Measurements from ENCODE around the gene NR6A1.

NR6A1 gene

DNA sequence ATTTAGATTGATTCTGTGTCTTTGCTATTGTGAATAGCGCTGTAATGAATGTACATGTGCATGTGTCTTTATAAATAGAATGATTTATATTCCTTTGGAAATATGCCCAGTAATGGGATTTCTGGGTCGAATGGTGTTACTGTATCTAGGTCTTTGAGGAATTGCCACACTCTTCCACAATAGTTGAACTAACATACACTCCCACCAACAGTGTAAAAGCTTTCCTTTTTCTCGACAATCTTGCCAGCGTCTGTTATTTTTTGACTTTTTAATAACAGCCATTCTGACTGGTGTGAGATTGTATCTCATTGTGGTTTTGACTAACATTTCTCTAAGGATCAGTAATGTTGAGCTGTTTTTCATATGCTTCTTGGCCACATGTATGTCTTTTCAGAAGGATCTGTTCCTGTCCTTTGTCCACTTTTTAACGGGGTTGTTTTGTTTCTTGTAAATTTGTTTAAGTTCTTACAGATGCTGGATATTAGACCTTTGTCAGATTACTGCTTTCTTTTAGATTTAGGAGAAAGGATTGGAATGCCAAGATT lies 139.0 kb downstream of the NR6A1 start:
- H3K79me2 ChIP-seq (ENCODE audit: insufficient read depth, low read length): no peaks in the 10 kb centered on the region
- no peaks in the 10 kb centered on the region for H3K36me3 ChIP-seq (ENCODE audit: insufficient read depth, low read length)
- no peaks in the 10 kb centered on the region for H3F3A ChIP-seq (ENCODE audit: low read depth)
- H3K27me3 ChIP-seq (ENCODE audit: insufficient read depth, low read length, poor library complexity, severe bottlenecking): no peaks in the 10 kb centered on the region
- no peaks in the 10 kb centered on the region for H3K9me2 ChIP-seq (replicated peaks; ENCODE audit: low read depth, low read length)
- H3K9ac ChIP-seq (ENCODE audit: low read depth, low read length, poor library complexity, severe bottlenecking): peak overlapping the region; percentile 53
- no peaks in the 10 kb centered on the region for H3K9me3 ChIP-seq (ENCODE audit: insufficient read depth, low read depth, low read length)
- peak overlapping the region; percentile 44 for H3K4me3 ChIP-seq (ENCODE audit: low read length, poor library complexity, severe bottlenecking)
- peak overlapping the region; percentile 69 for H2AFZ ChIP-seq (ENCODE audit: low read length)
- H4K20me1 ChIP-seq (ENCODE audit: insufficient read depth, low read length, poor library complexity, severe bottlenecking): no peaks in the 10 kb centered on the region
- TF ChIP-seq, protein P1, sequence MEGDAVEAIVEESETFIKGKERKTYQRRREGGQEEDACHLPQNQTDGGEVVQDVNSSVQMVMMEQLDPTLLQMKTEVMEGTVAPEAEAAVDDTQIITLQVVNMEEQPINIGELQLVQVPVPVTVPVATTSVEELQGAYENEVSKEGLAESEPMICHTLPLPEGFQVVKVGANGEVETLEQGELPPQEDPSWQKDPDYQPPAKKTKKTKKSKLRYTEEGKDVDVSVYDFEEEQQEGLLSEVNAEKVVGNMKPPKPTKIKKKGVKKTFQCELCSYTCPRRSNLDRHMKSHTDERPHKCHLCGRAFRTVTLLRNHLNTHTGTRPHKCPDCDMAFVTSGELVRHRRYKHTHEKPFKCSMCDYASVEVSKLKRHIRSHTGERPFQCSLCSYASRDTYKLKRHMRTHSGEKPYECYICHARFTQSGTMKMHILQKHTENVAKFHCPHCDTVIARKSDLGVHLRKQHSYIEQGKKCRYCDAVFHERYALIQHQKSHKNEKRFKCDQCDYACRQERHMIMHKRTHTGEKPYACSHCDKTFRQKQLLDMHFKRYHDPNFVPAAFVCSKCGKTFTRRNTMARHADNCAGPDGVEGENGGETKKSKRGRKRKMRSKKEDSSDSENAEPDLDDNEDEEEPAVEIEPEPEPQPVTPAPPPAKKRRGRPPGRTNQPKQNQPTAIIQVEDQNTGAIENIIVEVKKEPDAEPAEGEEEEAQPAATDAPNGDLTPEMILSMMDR (conservative IDR thresholded peaks at IDR 0.05; ENCODE audit: low read length): no peak
- TF ChIP-seq EZH2phosphoT487 (IDR thresholded peaks at IDR 0.05; ENCODE audit: borderline replicate concordance): no peak
- peak overlapping the region; percentile 65 for H3K4me2 ChIP-seq (ENCODE audit: low read depth, low read length, poor library complexity, severe bottlenecking)
- peaks cover 30% of the 10 kb centered on the region for H3K4me1 ChIP-seq (ENCODE audit: insufficient read depth, low read length, poor library complexity, severe bottlenecking)

GRCh38 chr9:124631326-124631725 lies 139.8 kb downstream of the NR6A1 start:
- Histone ChIP-seq H3K9ac (ENCODE audit: low read depth, low read length, poor library complexity, severe bottlenecking) (no peak overlapping the region), H3K4me2 (ENCODE audit: low read depth, low read length, poor library complexity, severe bottlenecking) (peak overlapping the region; percentile 65), H3K4me1 (ENCODE audit: insufficient read depth, low read length, poor library complexity, severe bottlenecking) (peaks cover 30% of the 10 kb centered on the region), H3K36me3 (ENCODE audit: insufficient read depth, low read length) (no peaks in the 10 kb centered on the region), H3F3A (ENCODE audit: low read depth) (no peaks in the 10 kb centered on the region), H2AFZ (ENCODE audit: low read length) (peak overlapping the region; percentile 69; the same call in 1 of the 2 replicates), H3K9me3 (ENCODE audit: insufficient read depth, low read depth, low read length) (no peaks in the 10 kb centered on the region), H3K9me2 (replicated peaks; ENCODE audit: low read depth, low read length) (no peaks in the 10 kb centered on the region), H3K4me3 (ENCODE audit: low read length, poor library complexity, severe bottlenecking) (no peak overlapping the region), H3K79me2 (ENCODE audit: insufficient read depth, low read length) (no peaks in the 10 kb centered on the region), H3K27me3 (ENCODE audit: insufficient read depth, low read length, poor library complexity, severe bottlenecking) (no peaks in the 10 kb centered on the region), H4K20me1 (ENCODE audit: insufficient read depth, low read length, poor library complexity, severe bottlenecking) (no peaks in the 10 kb centered on the region)
- TF ChIP-seq EZH2phosphoT487 (IDR thresholded peaks at IDR 0.05; ENCODE audit: borderline replicate concordance): no peak
- TF ChIP-seq, protein P1 (conservative IDR thresholded peaks at IDR 0.05; ENCODE audit: low read length): no peak

DNA sequence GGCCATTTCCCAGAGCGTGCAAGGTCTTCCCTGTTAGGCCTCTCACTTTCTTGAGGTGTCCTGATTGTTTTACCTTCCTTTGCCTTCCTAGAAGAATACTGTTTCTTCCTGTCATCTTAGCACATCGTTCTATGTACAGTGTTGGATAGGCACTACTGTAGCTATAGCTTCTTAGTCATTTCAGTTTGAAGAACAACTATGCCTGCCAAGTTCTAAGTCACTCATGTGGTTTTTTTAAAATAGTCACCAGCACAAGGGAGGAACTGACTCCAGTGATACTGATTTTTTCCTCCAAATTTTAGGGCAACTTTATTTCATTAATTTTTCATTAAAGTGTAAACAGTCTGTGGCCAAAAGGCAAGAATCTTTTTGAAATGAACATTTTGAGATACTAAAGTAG lies 141.5 kb downstream of the NR6A1 start:
- Histone ChIP-seq H3K9me3 (ENCODE audit: insufficient read depth, low read depth, low read length) (no peaks in the 10 kb centered on the region), H3K4me1 (ENCODE audit: insufficient read depth, low read length, poor library complexity, severe bottlenecking) (peaks cover 30% of the 10 kb centered on the region), H3K36me3 (ENCODE audit: insufficient read depth, low read length) (no peaks in the 10 kb centered on the region), H3K27me3 (ENCODE audit: insufficient read depth, low read length, poor library complexity, severe bottlenecking) (no peaks in the 10 kb centered on the region), H3K9ac (ENCODE audit: low read depth, low read length, poor library complexity, severe bottlenecking) (no peak overlapping the region), H3K79me2 (ENCODE audit: insufficient read depth, low read length) (no peaks in the 10 kb centered on the region), H3K4me3 (ENCODE audit: low read length, poor library complexity, severe bottlenecking) (no peak overlapping the region), H2AFZ (ENCODE audit: low read length) (no peak overlapping the region), H3K4me2 (ENCODE audit: low read depth, low read length, poor library complexity, severe bottlenecking) (no peak overlapping the region), H3K9me2 (replicated peaks; ENCODE audit: low read depth, low read length) (no peaks in the 10 kb centered on the region), H3F3A (ENCODE audit: low read depth) (no peaks in the 10 kb centered on the region), H4K20me1 (ENCODE audit: insufficient read depth, low read length, poor library complexity, severe bottlenecking) (no peaks in the 10 kb centered on the region)
- TF ChIP-seq, protein P1 (conservative IDR thresholded peaks at IDR 0.05; ENCODE audit: low read length): no peak
- TF ChIP-seq EZH2phosphoT487 (IDR thresholded peaks at IDR 0.05; ENCODE audit: borderline replicate concordance): no peak

Data from Loucy (cell line).